Adrenal gland (tissue), 5 donors: Measurements from ENCODE around the gene TMEM147.

ENCODE experiments used
- POLR2A ChIP-seq, 2 donors: fragments of 450-650 bp; IDR thresholded peaks; one replicate each; pipeline ENCODE4 v1.6.1; 2017; ENCODE audit warnings: antibody characterized with exemption in 2 of 2, mild to moderate bottlenecking in 2 of 2, moderate library complexity in 1 of 2
- TF ChIP-seq, protein P1 (sequence below), 6 experiments: fragments of 450-650 bp in 4 of 6; fragments of 200-600 bp in 2 of 6; sonication (generic) in 1 of 6; IDR thresholded peaks; 1 replicate in 5 of 6; 2 replicates in 1 of 6; pipeline versions ENCODE4 v1.5.1 to v1.8.0; 2016 to 2021; ENCODE audit warnings: antibody characterized with exemption in 6 of 6, mild to moderate bottlenecking in 2 of 6, moderate library complexity in 1 of 6
- donor health status: DM: no; HTN: no; CAD: no.

DNA sequence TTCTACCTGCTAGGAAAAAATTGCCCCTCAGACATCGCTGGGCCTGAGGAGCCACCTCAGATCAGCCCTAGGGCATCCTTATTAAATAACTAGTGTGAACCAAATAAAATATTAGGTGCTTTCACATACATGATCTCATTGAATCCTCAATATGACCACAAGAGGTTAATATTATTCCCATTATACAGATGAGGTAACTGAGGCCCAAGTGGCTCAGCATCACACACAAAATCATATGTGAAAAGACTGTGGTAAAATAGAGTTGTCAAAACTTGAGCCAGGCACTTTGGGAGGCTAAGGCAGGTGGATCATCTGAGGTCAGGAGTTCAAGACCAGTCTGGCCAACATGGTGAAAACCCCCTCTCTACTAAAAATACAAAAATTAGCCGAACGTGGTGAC is 29.1 kb upstream of the TMEM147 start:
- TF ChIP-seq POLR2A (IDR thresholded peaks at IDR 0.05), result no peak
- TF ChIP-seq, protein P1, sequence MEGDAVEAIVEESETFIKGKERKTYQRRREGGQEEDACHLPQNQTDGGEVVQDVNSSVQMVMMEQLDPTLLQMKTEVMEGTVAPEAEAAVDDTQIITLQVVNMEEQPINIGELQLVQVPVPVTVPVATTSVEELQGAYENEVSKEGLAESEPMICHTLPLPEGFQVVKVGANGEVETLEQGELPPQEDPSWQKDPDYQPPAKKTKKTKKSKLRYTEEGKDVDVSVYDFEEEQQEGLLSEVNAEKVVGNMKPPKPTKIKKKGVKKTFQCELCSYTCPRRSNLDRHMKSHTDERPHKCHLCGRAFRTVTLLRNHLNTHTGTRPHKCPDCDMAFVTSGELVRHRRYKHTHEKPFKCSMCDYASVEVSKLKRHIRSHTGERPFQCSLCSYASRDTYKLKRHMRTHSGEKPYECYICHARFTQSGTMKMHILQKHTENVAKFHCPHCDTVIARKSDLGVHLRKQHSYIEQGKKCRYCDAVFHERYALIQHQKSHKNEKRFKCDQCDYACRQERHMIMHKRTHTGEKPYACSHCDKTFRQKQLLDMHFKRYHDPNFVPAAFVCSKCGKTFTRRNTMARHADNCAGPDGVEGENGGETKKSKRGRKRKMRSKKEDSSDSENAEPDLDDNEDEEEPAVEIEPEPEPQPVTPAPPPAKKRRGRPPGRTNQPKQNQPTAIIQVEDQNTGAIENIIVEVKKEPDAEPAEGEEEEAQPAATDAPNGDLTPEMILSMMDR (IDR thresholded peaks at IDR 0.05), result no peak
